GM18520 (cell line): ENCODE data around the gene TNXB.
"Not testable (repeated sequence)": the region's sequence is repeated elsewhere in the genome, so short reads cannot be mapped to it uniquely, and the experiment has no call there.

Experiments
- ATAC-seq: cut with Tn5 transposase; IDR thresholded peaks from one replicate; pipeline ENCODE4 v1.9.1; 2021; ENCODE audit not compliant: unreplicated experiment

Gene TNXB

GRCh38 chr6:32086661-32087573 is 22.2 kb downstream of the TNXB start:
- ATAC-seq = no peak

GRCh38 chr6:32085759-32086459 is 23.2 kb downstream of the TNXB start:
- ATAC-seq = no peak

GRCh38 chr6:32084780-32085179 is 24.4 kb downstream of the TNXB start:
- ATAC-seq = no peak

- ATAC-seq = no peak
Measured at GRCh38 chr6:32083812-32084768, 25.0 kb downstream of the TNXB start.

GRCh38 chr6:32082935-32083334 is 26.2 kb downstream of the TNXB start:
- ATAC-seq = no peak

- ATAC-seq = no peak
Measured at GRCh38 chr6:32082478-32082877, 26.7 kb downstream of the TNXB start.

- no peak for ATAC-seq
Measured at GRCh38 chr6:32081168-32081990, 27.8 kb downstream of the TNXB start.

- ATAC-seq = no peak
Measured at GRCh38 chr6:32079566-32080290, 29.4 kb downstream of the TNXB start.

- ATAC-seq = no peak
Measured at GRCh38 chr6:32076321-32076809, 32.8 kb downstream of the TNXB start.

- ATAC-seq = no peak
Measured at GRCh38 chr6:32075781-32076180, 33.4 kb downstream of the TNXB start.

- ATAC-seq = no peak
Measured at GRCh38 chr6:32074996-32075532, 34.1 kb downstream of the TNXB start.

GRCh38 chr6:32073613-32074012 is 35.5 kb downstream of the TNXB start:
- ATAC-seq = no peak

- no peak for ATAC-seq
Measured at GRCh38 chr6:32073101-32073500, 36.0 kb downstream of the TNXB start.

- no peak for ATAC-seq
Measured at GRCh38 chr6:32070814-32071543, 38.2 kb downstream of the TNXB start.

GRCh38 chr6:32069878-32070515 is 39.1 kb downstream of the TNXB start:
- no peak for ATAC-seq

GRCh38 chr6:32069460-32069859 is 39.7 kb downstream of the TNXB start:
- ATAC-seq = no peak

GRCh38 chr6:32068867-32069266 is 40.3 kb downstream of the TNXB start:
- no peak for ATAC-seq

GRCh38 chr6:32068315-32068714 is 40.8 kb downstream of the TNXB start:
- ATAC-seq = not testable (repeated sequence)
